ENCODE data around the gene NXF1.
"Not testable (repeated sequence)": the region's sequence is repeated elsewhere in the genome, so short reads cannot be mapped to it uniquely, and the experiment has no call there.

NXF1 gene

GRCh38 chr11:62805076-62805892, at the start of gene NXF1:
TSS of gene NXF1 (minus strand) at chr11:62805440. CDS start at chr11:62805356, 84 bp downstream.
- peak; percentile 92 for DNase-seq

- DNase-seq = no peak
Measured at GRCh38 chr11:62854013-62854824, 49.0 kb upstream of the NXF1 start.

DNA sequence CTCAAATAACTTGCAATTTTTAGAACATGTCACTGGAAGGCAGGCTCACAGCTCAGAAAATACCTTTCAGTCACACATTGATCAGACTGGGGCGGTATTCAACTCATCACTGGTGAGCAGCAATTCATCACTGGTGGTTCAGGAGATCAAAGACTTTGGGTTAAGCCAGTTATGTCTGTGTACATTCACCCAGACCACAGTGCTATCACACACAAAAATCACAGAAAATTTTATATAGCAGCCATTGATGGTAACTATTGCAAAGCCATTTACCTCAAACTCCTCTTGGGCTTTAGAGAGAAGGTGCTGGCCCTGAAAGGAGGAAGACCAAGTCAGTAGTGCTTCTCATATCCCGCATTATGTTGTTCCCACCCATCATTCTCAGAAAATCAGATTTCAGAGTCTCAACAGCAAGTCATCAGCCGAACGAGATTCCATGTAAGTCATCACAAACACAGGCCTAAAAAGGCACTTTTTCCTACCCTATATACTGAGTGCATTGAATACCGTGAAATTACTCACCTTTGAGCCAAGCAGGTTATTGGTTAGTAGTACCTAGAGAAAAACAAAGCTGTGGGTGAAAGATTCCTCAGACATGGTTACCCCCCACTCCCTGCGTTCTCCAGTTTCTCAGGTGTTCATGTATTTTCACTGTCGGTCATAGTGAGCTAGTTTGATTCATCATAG, 48.2 kb upstream of the NXF1 start:
- no peak for DNase-seq

DNA sequence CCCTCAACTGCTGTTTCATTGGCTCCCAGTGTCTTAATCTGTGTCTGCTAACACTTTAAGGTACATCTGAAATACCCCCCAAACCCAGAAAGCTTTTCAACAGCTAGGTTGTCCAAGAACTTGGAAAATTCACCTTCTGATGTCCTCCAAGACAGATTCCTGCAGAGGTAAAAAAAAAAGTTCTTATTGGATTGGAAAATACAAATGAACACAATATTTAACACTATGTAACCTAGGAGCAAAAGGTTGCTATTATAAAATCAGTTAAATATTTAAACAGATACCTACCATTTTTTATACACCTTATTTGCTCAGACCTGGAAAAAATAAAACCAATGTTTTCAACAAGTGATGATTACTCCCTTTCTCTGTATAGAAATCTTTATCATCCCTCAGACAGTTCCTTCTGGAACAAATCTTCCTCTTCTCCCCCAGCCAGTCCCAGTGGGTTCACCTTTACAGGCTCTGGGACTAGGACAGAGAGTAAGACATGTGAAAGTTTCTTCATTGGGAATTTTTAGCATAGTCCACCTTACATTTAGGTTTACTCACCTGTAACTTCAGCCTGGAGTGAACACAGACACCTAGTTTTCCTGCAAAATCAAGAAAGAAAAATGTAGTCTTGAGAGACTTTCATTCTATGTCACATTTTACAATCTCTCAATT, 47.4 kb upstream of the NXF1 start:
- DNase-seq = no peak

DNA sequence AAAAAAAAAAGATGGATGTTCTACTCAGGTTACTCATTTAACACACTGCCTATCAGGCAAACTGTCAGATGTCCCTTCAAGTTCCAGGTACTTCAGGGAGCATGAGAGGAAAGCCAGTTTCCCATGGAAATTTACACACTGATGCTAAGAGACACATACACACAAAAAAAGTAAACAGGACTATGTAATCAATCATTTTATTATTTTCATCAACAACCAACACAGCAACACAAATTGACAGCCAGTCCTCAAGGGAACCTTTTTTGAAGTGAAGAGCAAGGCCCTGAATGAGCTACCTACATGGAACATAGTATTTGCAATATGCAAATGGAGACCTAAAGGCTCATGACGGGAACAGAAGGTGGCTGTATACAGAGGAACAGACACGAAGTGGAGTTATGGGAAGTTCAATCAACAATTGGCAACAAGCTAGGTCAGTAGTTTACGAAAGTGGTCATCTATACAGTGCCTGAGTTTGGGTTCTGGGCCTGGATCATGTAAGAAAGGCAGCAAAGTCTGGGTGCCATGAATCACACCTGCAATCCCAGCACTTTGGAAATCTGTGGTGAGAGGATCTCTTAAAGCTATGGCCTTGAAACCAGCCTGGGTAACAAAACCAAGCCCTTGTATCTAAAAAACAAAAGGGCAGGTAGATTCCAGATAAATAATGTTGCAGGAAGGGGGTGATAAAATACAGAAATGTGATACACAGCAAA, 46.7 kb upstream of the NXF1 start:
- DNase-seq = no peak

- DNase-seq = no peak
Measured at GRCh38 chr11:62850911-62851806, 45.9 kb upstream of the NXF1 start.

DNA sequence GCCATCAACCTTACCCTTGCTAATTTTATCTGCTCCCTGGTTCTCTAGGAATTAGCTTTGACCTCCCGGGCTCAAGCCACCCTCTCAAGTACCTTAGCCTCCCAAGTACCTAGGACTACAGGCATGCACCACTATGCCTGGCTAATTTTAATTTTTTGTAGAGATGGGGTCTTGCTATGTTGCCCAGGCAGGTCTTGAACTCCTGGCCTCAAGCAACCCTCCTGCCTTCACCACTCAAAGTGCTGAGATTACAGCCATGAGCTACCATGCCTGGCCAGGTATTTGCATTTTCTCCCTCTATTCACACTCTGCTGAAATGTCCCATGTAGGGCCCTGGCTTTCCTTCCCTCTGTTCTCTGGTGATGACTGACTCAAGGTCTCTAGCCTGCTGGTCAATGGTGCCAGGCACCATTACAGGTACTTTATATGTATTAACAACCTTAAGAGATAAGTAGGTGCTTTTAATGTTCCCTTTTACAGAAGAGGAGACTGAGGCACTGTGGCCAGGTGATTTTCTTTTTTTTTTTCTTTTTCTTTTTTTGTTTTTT, 42.6 kb upstream of the NXF1 start:
- DNase-seq = no peak

- DNase-seq = no peak
Measured at GRCh38 chr11:62846177-62846576, 40.9 kb upstream of the NXF1 start.

DNA sequence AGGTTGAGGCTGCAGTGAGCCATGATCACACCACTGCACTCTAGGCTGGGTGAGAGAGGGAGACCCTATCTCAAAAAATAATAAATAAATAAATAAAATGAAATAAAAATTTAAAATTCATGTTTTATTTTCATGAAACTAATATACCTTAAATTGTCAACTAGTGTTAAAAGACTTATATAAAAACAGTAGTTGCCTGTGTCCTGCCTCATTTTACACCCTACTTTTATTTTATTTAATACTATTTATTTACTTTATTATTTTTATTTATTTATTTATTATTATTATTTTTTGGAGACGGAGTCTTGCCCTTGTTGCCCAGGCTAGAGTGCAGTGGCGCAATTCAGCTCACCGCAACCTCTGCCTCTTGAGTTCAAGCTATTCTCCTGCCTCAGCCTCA, 38.9 kb upstream of the NXF1 start:
- no peak for DNase-seq

- DNase-seq = no peak
Measured at GRCh38 chr11:62843466-62843865, 38.2 kb upstream of the NXF1 start.

DNA sequence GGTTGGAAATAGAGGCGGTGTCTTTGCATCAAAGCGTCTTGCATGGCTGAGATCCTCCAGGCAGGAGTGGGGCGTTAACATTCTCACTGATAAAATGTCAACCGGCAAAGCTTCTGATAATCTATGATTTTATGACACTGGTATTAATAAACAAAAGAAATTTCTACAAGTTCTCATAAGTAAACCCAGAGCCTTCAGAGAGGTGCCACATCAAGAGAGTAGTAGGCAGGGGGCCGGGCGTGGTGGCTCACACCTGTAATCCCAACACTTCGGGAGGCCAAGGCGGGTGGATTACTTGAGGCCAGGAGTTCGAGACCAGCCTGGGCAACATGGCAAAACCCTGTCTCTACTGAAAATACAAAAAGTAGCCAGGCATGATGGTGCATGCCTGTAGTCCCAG, 37.7 kb upstream of the NXF1 start:
- DNase-seq = not testable (repeated sequence)

DNA sequence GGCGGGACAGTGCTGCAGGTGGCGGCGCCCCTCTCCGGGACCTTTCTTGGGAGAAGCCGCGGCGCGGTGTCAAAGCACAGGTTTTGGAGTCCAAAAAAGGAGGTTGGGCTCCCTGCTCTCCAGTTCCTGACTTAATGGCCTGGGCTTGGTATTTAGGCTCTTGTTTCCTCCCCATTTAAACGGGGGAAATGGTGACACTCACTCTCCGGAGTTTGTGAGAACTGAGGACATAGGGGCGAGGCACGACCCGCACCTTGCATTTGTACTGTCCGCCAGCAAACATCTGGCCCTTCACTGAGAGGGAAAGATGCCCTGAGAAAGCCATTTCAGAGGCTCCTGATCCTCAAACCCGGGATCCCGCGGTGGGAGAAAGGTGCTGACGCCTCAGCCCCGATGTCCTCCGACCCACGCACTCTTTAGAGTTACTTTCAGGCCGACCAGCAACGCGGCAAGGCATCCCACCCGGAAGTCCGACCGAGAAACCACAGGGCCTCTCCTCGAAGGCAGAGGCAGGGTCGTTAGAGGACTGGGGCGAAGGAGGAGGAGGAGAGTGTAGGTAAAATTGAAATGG, 37.0 kb upstream of the NXF1 start:
- no peak for DNase-seq

GRCh38 chr11:62841361-62842170, 36.3 kb upstream of the NXF1 start:
- peak; percentile 90 for DNase-seq

GRCh38 chr11:62840721-62841360, 35.6 kb upstream of the NXF1 start:
- DNase-seq = peak; percentile 43

GRCh38 chr11:62839050-62839945, 34.1 kb upstream of the NXF1 start, which contains the start of gene WDR74:
TSS of gene WDR74 (minus strand) at chr11:62839590. CDS start at chr11:62839570, 20 bp downstream.
- peak; percentile 81 for DNase-seq

DNA sequence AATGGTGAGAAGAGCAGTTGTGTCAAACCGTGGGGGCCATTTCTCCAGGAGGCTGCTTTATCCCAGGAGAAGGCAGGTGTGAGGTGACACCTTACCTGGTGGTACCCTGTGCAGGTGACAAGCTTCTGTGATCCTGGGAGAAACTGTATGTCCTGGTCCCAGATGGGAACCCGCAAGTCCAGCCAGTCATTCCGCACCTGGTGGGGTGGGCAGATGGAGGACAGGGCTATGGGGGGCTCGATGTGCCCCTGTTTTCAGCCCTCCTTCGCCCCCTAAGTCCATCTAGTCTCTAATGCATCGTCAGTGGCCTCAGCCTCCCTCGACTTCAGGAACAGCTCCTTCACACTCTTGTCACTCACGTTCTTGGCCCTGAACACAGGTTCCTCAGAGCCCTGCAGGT, 30.1 kb upstream of the NXF1 start:
- no peak for DNase-seq

GRCh38 chr11:62832336-62833234, 27.3 kb upstream of the NXF1 start, which contains the start of gene TEX54:
TSS of gene TEX54 (minus strand) at chr11:62832841.
- no peak for DNase-seq

Measured in NCI-H1436 (cell line).